Measurements from ENCODE around the gene CLPTM1. TPM values are rescaled to one million over a fixed set of nuclear protein-coding genes. Genes with fewer than 3 reads are reported as not detected.

The CLPTM1 gene
- total RNA-seq, 1 donor from 2014 or later: 91.4 TPM

- Mint-ChIP-seq H3K27me3 (ENCODE audit: low read depth) (no peaks in the 10 kb centered on the region), H3K36me3 (ENCODE audit: low read depth) (no peaks in the 10 kb centered on the region), H3K4me3 (ENCODE audit: unreplicated experiment) (no peak overlapping the region), H3K27ac (ENCODE audit: unreplicated experiment) (no peak overlapping the region), H3K4me1 (ENCODE audit: low read depth) (peaks cover 12% of the 10 kb centered on the region), H3K9me3 (ENCODE audit: low read depth) (no peaks in the 10 kb centered on the region)
- DNase-seq (ENCODE audit: low spot score): no peak
- no peak for TF ChIP-seq CTCF (IDR thresholded peaks at IDR 0.05)
Observed at GRCh38 chr19:44931541-44931940, 23.6 kb upstream of the CLPTM1 start.

- H3K9me3 Mint-ChIP-seq (ENCODE audit: low read depth): no peaks in the 10 kb centered on the region
- no peaks in the 10 kb centered on the region for H3K36me3 Mint-ChIP-seq (ENCODE audit: low read depth)
- H3K4me1 Mint-ChIP-seq (ENCODE audit: low read depth): peaks cover 4% of the 10 kb centered on the region
- no peak for DNase-seq (ENCODE audit: low spot score)
- no peak overlapping the region for H3K27ac Mint-ChIP-seq (ENCODE audit: unreplicated experiment)
- H3K4me3 Mint-ChIP-seq (ENCODE audit: unreplicated experiment): no peak overlapping the region
- no peak for TF ChIP-seq CTCF (IDR thresholded peaks at IDR 0.05)
- no peaks in the 10 kb centered on the region for H3K27me3 Mint-ChIP-seq (ENCODE audit: low read depth)
Observed at GRCh38 chr19:44939668-44940067, 15.5 kb upstream of the CLPTM1 start.

GRCh38 chr19:44942067-44942571 lies 13.1 kb upstream of the CLPTM1 start, which contains the start of gene APOC4:
TSS of gene APOC4 (plus strand) at chr19:44942237. CDS start at chr19:44942278, 41 bp downstream.
- TF ChIP-seq CTCF (IDR thresholded peaks at IDR 0.05): no peak
- DNase-seq (ENCODE audit: low spot score): no peak
- H3K4me1 Mint-ChIP-seq (ENCODE audit: low read depth): peaks cover 4% of the 10 kb centered on the region
- no peaks in the 10 kb centered on the region for H3K9me3 Mint-ChIP-seq (ENCODE audit: low read depth)
- no peak within 1 kb of the TSS for H3K27ac Mint-ChIP-seq (ENCODE audit: unreplicated experiment)
- no peaks in the 10 kb centered on the region for H3K36me3 Mint-ChIP-seq (ENCODE audit: low read depth)
- no peaks in the 10 kb centered on the region for H3K27me3 Mint-ChIP-seq (ENCODE audit: low read depth)
- no peak within 1 kb of the TSS for H3K4me3 Mint-ChIP-seq (ENCODE audit: unreplicated experiment)

- Mint-ChIP-seq H3K36me3 (ENCODE audit: low read depth) (no peaks in the 10 kb centered on the region), H3K9me3 (ENCODE audit: low read depth) (no peaks in the 10 kb centered on the region), H3K27ac (ENCODE audit: unreplicated experiment) (no peak overlapping the region), H3K4me1 (ENCODE audit: low read depth) (peaks cover 4% of the 10 kb centered on the region), H3K27me3 (ENCODE audit: low read depth) (no peaks in the 10 kb centered on the region), H3K4me3 (ENCODE audit: unreplicated experiment) (no peak overlapping the region)
- no peak for TF ChIP-seq CTCF (IDR thresholded peaks at IDR 0.05)
- no peak for DNase-seq (ENCODE audit: low spot score)
Observed at GRCh38 chr19:44943801-44944249, 11.4 kb upstream of the CLPTM1 start.

GRCh38 chr19:44947041-44947581 lies 8.1 kb upstream of the CLPTM1 start:
- no peak for DNase-seq (ENCODE audit: low spot score)
- no peaks in the 10 kb centered on the region for H3K9me3 Mint-ChIP-seq (ENCODE audit: low read depth)
- no peak overlapping the region for H3K27ac Mint-ChIP-seq (ENCODE audit: unreplicated experiment)
- H3K4me3 Mint-ChIP-seq (ENCODE audit: unreplicated experiment): no peak overlapping the region
- no peak for TF ChIP-seq CTCF (IDR thresholded peaks at IDR 0.05)
- peaks cover 8% of the 10 kb centered on the region for H3K4me1 Mint-ChIP-seq (ENCODE audit: low read depth)
- H3K27me3 Mint-ChIP-seq (ENCODE audit: low read depth): no peaks in the 10 kb centered on the region
- H3K36me3 Mint-ChIP-seq (ENCODE audit: low read depth): no peaks in the 10 kb centered on the region

Data from chondrocyte (in vitro differentiated cells).